GM19463 (cell line): ENCODE data around the gene KRTAP2-1.
"Not testable (repeated sequence)": the region's sequence is repeated elsewhere in the genome, so short reads cannot be mapped to it uniquely, and the experiment has no call there.

ENCODE experiments used
- ATAC-seq: cut with Tn5 transposase; IDR thresholded peaks from one replicate; pipeline ENCODE4 v1.9.1; 2021; ENCODE audit warnings: mild to moderate bottlenecking, moderate library complexity; ENCODE audit not compliant: unreplicated experiment

Gene KRTAP2-1

GRCh38 chr17:41058741-41059140 is 11.6 kb upstream of the KRTAP2-1 start:
- no peak for ATAC-seq

DNA sequence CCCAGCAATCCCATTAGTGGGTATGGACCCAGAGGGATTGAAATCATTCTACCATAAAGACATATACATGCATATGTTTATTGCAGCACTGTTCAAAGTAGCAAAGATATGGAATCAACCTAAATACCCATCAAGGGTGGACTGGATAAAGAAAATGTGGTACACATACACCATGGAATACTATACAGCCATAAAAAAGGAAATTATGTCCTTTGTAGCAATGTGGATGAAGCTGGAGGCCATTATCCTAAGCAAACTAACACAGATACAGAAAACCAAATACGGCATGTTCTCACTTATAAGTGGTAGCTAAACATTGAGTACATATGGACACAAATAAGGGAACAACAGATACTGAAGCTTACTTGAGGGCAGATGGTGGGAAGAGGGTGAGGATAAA is 10.4 kb upstream of the KRTAP2-1 start:
- no peak for ATAC-seq

GRCh38 chr17:41055130-41055529 is 8.0 kb upstream of the KRTAP2-1 start, which contains the start of gene KRTAP2-2:
Gene KRTAP2-2 (minus strand): TSS chr17:41055230. CDS start chr17:41055211, 19 bp downstream.
- ATAC-seq, result not testable (repeated sequence)

DNA sequence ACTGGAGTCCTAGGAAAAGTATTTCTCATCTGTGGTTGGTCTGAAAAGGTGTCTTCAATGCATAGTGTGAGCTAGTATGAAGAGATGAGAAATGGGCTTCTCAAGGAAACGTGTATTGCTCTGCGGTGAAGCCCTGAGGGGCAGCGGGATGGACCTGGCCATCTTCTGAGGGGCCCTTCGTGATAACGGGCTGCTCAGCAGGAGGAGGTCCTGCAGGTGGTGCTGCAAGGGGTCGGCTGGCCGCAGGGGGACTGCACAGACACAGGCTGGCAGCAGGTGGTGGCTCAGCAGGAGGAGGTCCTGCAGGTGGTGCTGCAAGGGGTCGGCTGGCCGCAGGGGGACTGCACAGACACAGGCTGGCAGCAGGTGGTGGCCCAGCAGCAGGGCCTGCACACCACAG is 7.4 kb upstream of the KRTAP2-1 start:
- not testable (repeated sequence) for ATAC-seq

GRCh38 chr17:41054025-41054424 is 6.9 kb upstream of the KRTAP2-1 start:
- ATAC-seq, result no peak

DNA sequence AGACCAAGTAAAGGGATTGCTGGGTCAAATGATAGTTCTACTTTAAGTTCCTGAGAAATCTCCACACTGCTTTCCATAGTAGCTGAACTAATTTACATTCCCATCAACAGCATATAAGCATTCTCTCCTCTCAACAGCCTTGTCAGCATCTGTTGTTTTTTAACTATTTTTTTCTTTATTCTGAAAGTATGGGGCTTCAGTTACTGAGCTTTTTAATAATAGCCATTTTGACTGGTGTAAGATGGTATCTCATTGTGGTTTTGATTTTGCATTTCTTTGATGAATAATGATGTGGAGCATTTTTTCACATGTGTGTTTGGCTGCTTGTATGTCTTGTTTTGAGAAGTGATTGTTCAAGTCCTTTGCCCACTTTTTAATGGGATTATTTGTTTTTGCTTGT is 5.5 kb upstream of the KRTAP2-1 start:
- no peak for ATAC-seq

GRCh38 chr17:41049110-41049509 is 2.0 kb upstream of the KRTAP2-1 start:
- ATAC-seq, result no peak

- ATAC-seq, result no peak
These were observed 1.3 kb upstream of the KRTAP2-1 start for GRCh38 chr17:41048441-41048840.

DNA sequence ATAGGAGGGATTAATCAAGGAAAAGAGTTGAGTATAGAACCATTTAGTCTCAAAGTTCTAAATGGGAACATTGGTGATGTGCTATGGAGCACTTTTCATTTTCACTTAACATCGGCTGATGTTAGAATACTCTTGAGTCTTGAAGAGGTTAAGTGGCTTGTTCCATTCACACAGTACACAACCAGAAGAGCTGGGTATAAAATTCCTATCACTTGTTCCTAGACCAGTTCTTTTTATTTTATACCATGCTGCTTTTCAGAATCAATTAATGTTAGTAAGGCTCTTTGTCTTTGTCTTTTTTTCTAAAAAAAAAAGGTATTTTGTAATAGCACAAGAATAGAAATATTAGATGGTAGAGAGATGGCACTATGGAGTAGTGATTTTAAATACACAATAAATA is 4.2 kb downstream of the KRTAP2-1 start:
- ATAC-seq, result no peak

GRCh38 chr17:41040783-41041571 is 6.1 kb downstream of the KRTAP2-1 start, which contains the start of gene KRTAP1-1:
Gene KRTAP1-1 (minus strand): TSS chr17:41041450. CDS start chr17:41041397, 53 bp downstream.
- ATAC-seq, result not testable (repeated sequence)

DNA sequence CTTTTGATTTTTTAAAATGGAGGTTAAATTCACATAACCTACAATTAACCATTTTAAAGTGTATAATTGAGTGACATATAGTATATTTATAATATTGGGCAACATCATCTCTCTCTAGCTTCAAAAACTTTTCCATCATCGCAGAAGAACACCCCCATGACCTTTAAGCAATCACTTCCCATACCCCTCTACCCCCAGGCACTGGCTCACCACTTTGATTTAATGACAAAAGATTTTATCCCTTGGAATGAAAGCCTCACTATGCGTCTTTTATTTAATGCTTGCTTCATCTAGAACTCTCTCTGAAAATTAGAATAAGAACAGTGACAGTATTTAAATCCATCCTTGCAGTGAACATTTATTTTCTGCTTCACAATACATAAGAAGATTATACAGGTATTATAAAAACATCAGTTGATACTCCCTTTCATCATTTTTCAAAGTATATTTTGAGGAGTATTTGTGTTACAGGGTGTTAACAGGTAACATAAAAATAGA is 9.2 kb downstream of the KRTAP2-1 start:
- ATAC-seq, result no peak

DNA sequence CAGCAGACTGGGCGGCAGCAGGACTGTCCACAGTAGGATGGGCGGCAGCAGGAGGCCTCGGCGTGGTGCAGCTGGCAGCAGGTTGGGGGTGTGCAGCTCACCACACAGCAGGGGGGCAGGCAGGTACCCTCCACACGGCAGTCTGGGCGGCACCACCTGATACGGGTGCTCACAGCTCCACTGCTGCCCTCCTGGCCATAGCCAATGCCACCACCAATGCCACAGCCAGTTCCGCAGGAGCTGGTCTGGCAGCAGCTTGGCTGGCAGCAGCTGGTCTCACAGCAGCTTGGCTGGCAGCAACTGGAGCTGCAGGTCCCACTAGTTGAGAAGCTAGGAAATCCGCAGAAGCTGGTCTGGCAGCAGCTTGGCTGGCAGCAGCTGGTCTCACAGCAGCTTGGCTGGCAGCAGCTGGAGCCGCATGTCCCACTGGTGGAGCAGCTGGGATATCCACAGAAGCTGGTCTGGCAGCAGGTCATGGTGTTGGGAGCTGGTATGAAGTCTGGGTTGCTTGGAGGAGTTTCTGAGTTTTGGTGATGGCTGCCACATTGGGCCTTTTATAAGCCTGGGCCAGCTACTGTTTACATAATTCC is 12.7 kb downstream of the KRTAP2-1 start, which contains the start of gene KRTAP1-3:
KRTAP1-3 (minus strand) TSS at position 529 of the 590 bp plus-strand sequence; CDS start at position 476, 53 bp downstream.
- not testable (repeated sequence) for ATAC-seq

DNA sequence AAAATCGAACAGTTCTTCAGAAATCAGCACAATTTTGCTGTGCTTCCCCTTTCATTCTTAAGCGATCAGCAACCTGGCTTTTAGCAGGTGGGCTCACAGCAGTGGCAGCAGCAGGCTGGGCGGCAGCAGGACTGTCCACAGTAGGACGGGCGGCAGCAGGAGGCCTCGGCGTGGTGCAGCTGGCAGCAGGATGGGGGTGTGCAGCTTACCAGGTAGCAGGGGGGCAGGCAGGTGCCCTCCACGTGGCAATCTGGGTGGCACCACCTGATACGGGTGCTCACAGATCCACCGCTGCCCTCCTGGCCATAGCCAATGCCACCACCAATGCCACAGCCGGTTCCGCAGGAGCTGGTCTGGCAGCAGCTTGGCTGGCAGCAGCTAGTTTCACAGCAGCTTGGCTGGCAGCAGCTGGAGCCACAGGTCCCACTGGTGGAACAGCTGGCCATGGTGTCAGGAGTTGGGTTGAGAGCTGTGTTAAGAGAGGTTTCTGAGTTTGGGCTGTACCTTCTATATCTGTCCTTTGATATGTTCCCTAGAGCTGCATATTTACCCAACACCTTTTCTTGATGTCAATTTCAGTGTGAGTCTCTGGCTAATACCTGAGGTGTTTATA is 17.4 kb downstream of the KRTAP2-1 start, which contains the start of gene KRTAP1-4:
KRTAP1-4 (minus strand) TSS at position 563 of the 613 bp plus-strand sequence; CDS start at position 446, 117 bp downstream.
- no peak for ATAC-seq

GRCh38 chr17:41026715-41027471 is 20.2 kb downstream of the KRTAP2-1 start, which contains the start of gene KRTAP1-5:
Gene KRTAP1-5 (minus strand): TSS chr17:41027208. CDS start chr17:41027155, 53 bp downstream.
- no peak for ATAC-seq

DNA sequence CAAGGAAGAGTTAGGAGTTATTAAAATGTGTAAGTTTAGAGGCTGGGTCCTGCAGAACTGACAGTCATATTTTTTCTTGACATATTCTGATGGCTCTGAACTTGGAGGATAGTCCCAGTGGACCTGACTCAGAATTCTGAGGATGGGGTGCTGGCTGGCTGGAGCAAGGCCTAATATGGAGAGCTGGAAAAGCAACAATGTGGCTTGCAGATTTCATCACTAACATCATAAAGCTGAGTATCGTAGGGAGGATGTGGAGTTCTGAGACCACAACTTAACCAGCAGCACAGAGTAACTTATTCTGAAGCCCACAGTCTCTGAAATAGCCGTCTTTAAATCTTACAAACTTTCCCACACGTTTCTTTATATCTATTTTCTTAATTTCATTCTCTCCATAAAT is 22.4 kb downstream of the KRTAP2-1 start:
- no peak for ATAC-seq

- no peak for ATAC-seq
These were observed 26.8 kb downstream of the KRTAP2-1 start for GRCh38 chr17:41020336-41020735.

- ATAC-seq, result no peak
These were observed 27.7 kb downstream of the KRTAP2-1 start for GRCh38 chr17:41019415-41019814.

- ATAC-seq, result no peak
These were observed 28.6 kb downstream of the KRTAP2-1 start for GRCh38 chr17:41018541-41018940.

DNA sequence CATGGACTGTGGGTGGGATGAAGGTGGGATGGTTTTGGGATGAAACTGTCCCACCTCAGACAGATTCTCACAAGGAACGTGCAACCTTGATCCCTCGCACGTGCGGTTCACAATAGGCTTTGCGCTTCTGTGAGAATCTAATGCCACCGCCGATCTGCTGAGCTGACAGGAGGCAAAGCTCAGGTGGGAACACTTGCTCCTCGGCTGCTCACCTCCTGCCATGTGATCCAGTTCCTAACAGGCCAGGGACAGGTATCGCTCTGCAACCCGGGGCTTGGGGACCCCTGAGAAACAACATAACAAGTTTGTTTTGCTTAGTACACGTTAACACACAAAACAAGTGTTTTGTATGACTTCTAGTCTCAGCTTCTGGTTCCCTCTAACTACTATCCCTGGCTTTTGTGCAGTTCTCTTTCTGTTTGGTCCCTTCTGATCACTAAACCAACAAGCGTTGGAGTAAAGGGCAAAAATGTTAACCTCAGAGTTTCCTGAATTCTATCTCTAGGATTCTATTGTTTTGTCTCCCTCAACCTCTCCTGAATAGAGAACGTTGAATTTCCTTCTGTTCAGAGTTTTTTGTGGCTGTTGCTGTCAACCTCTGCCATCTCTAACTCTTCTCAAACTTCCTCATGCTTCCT is 30.4 kb downstream of the KRTAP2-1 start:
- ATAC-seq, result no peak

- no peak for ATAC-seq
These were observed 31.7 kb downstream of the KRTAP2-1 start for GRCh38 chr17:41015454-41015853.
